NCI-H1092 treated with DMSO at 0.1 percent for 48 hours (cell line): Measurements from ENCODE around the gene BTBD19.

Experiments
- DNase-seq: peaks from one replicate; lab custom pipeline; 2025; lab: John Stamatoyannopoulos, UW

The BTBD19 gene

GRCh38 chr1:44857446-44857845 is 49.1 kb downstream of the BTBD19 start:
- DNase-seq, result no peak

GRCh38 chr1:44860331-44860730 is 52.0 kb downstream of the BTBD19 start:
- DNase-seq, result no peak

GRCh38 chr1:44860891-44861425 is 52.6 kb downstream of the BTBD19 start:
- no peak for DNase-seq

GRCh38 chr1:44862829-44863401 is 54.6 kb downstream of the BTBD19 start:
- DNase-seq, result no peak
